H1 (cell line): ENCODE data around the gene SLC4A9. TPM values are rescaled to one million over a fixed set of nuclear protein-coding genes. Genes with fewer than 3 reads are reported as not detected.

Source experiments
- CTCF ChIA-PET: fragments of 300-600 bp; sonication (Branson Sonifier 250); formaldehyde crosslinking; loops from one replicate; lab custom pipeline; 2021; ENCODE audit not compliant: partially characterized antibody; lab: Charles Lee
- POLR2A ChIA-PET: fragments of 300-600 bp; sonication (Branson Sonifier 250); formaldehyde crosslinking; loops from one replicate; lab custom pipeline; 2021; ENCODE audit warnings: inconsistent platforms; ENCODE audit not compliant: partially characterized antibody; lab: Charles Lee
- DNase-seq, 2 experiments: peaks; one replicate each; pipeline versions ENCODE4 v3.0.0 to v3.0.0-alpha.2; 2010 to 2022; ENCODE audit warnings: low spot score in 2 of 2, low read depth in 1 of 2, mixed read lengths in 1 of 2
- FAIRE-seq: peaks from 2 replicates; lab custom pipeline; 2011; peaks lifted over from hg19 to GRCh38; lab: Jason Lieb, UNC
- H2AFZ ChIP-seq: 2 replicates; pipeline ENCODE4 v1.8.1; 2012; ENCODE audit warnings: low read length, inconsistent platforms
- H2AK5ac ChIP-seq: 2 replicates; pipeline ENCODE4 v1.6.1; 2013; ENCODE audit warnings: low read depth, low read length
- H2BK120ac ChIP-seq: replicated peaks from 2 replicates; pipeline ENCODE3; 2013; ENCODE audit warnings: low read depth, low read length, inconsistent platforms
- H2BK12ac ChIP-seq: 2 replicates; pipeline ENCODE4 v1.6.1; 2013; ENCODE audit warnings: low read depth, low read length
- H2BK15ac ChIP-seq: 2 replicates; pipeline ENCODE4 v1.6.1; 2013; ENCODE audit warnings: low read length
- H2BK20ac ChIP-seq: 2 replicates; pipeline ENCODE4 v1.6.1; 2013; ENCODE audit warnings: low read length
- H2BK5ac ChIP-seq: 2 replicates; pipeline ENCODE4 v1.6.1; 2013; ENCODE audit warnings: low read depth, low read length
- H3K14ac ChIP-seq: 2 replicates; pipeline ENCODE4 v1.6.1; 2013; ENCODE audit warnings: inconsistent platforms; ENCODE audit not compliant: insufficient read length
- H3K18ac ChIP-seq: 2 replicates; pipeline ENCODE4 v1.6.1; 2013; ENCODE audit warnings: low read length; ENCODE audit errors: extremely low read depth
- H3K23ac ChIP-seq: 2 replicates; pipeline ENCODE4 v1.6.1; 2013; ENCODE audit warnings: inconsistent platforms; ENCODE audit not compliant: insufficient read length
- H3K23me2 ChIP-seq: 2 replicates; pipeline ENCODE4 v1.6.1; 2013; ENCODE audit warnings: low read depth, low read length
- H3K27ac ChIP-seq: 2 replicates; pipeline ENCODE4 v1.6.1; 2011; ENCODE audit warnings: low read depth, low read length, inconsistent platforms
- H3K27me3 ChIP-seq, 4 experiments: replicated peaks in 1 of 4; 1 replicate in 1 of 4; 2 replicates in 3 of 4; pipeline versions ENCODE4 v1.6.1 to v1.8.1; 2011 to 2013; ENCODE audit warnings: low read length in 3 of 4, mild to moderate bottlenecking in 3 of 4, inconsistent platforms in 2 of 4, mixed read lengths in 2 of 4, moderate library complexity in 1 of 4; ENCODE audit not compliant: control insufficient read depth in 3 of 4, insufficient read depth in 3 of 4; ENCODE audit errors: extremely low read depth in 1 of 4
- H3K36me3 ChIP-seq, 4 experiments: 2 replicates each; pipeline versions ENCODE4 v1.6.1 to v1.8.1; 2011 to 2013; ENCODE audit warnings: mild to moderate bottlenecking in 4 of 4, low read length in 3 of 4, moderate library complexity in 2 of 4, control low read depth in 1 of 4, inconsistent platforms in 1 of 4; ENCODE audit not compliant: insufficient read depth in 4 of 4, control insufficient read depth in 2 of 4
- H3K4ac ChIP-seq: replicated peaks from 2 replicates; pipeline ENCODE3; 2013; ENCODE audit warnings: low read length, low read depth, mixed read lengths, inconsistent platforms; ENCODE audit not compliant: insufficient read length
- H3K4me1 ChIP-seq, 4 experiments: replicated peaks in 1 of 4; 1 replicate in 1 of 4; 2 replicates in 3 of 4; pipeline versions ENCODE4 v1.6.1 to v1.8.1; 2011 to 2013; ENCODE audit warnings: low read length in 3 of 4, inconsistent platforms in 2 of 4, mixed read lengths in 1 of 4; ENCODE audit not compliant: insufficient read depth in 4 of 4, control insufficient read depth in 3 of 4
- H3K4me2 ChIP-seq, 2 experiments: 2 replicates each; pipeline versions ENCODE4 v1.6.1 to v1.8.1; 2011 to 2013; ENCODE audit warnings: low read depth in 2 of 2, low read length in 2 of 2, control low read depth in 1 of 2, inconsistent platforms in 1 of 2, mild to moderate bottlenecking in 1 of 2; ENCODE audit not compliant: insufficient read depth in 1 of 2
- H3K4me3 ChIP-seq, 4 experiments: fragments of 200-600, 300-600 bp in 1 of 4; sonication (generic), shearing (Covaris generic), sonication (Bioruptor Twin) in 1 of 4; 2 replicates each; pipeline versions ENCODE4 v1.5.1 to v1.8.1; 2011 to 2016; ENCODE audit warnings: low read length in 4 of 4, low read depth in 3 of 4, control low read depth in 2 of 4, inconsistent platforms in 2 of 4, mild to moderate bottlenecking in 2 of 4, mixed read lengths in 1 of 4, moderate library complexity in 1 of 4; ENCODE audit not compliant: insufficient read depth in 2 of 4; ENCODE audit errors: extremely low read depth in 1 of 4
- H3K56ac ChIP-seq: replicated peaks from 2 replicates; pipeline ENCODE3; 2013; ENCODE audit warnings: low read depth, mild to moderate bottlenecking, mixed read lengths, low read length, inconsistent platforms; ENCODE audit not compliant: insufficient read length
- H3K79me1 ChIP-seq: 2 replicates; pipeline ENCODE4 v1.6.1; 2013; ENCODE audit warnings: low read depth, low read length, control low read depth
- H3K79me2 ChIP-seq, 2 experiments: 2 replicates each; pipeline versions ENCODE4 v1.6.1 to v1.8.1; 2012 to 2013; ENCODE audit warnings: low read length in 2 of 2, mild to moderate bottlenecking in 2 of 2, inconsistent platforms in 1 of 2; ENCODE audit not compliant: insufficient read depth in 2 of 2, control insufficient read depth in 1 of 2
- H3K9ac ChIP-seq, 4 experiments: replicated peaks in 1 of 4; 1 replicate in 1 of 4; 2 replicates in 3 of 4; pipeline versions ENCODE4 v1.6.1 to v1.8.1; 2011 to 2013; ENCODE audit warnings: low read depth in 3 of 4, low read length in 3 of 4, control low read depth in 2 of 4, mild to moderate bottlenecking in 2 of 4, moderate library complexity in 2 of 4, inconsistent platforms in 1 of 4; ENCODE audit errors: extremely low read depth in 1 of 4
- H3K9me3 ChIP-seq, 2 experiments: 2 replicates each; pipeline versions ENCODE4 v1.6.1 to v1.8.1; 2012 to 2013; ENCODE audit warnings: mild to moderate bottlenecking in 2 of 2, moderate library complexity in 2 of 2, control low read depth in 1 of 2, inconsistent platforms in 1 of 2, low read depth in 1 of 2, low read length in 1 of 2, mixed read lengths in 1 of 2; ENCODE audit not compliant: insufficient read depth in 2 of 2
- H4K20me1 ChIP-seq, 2 experiments: replicated peaks in 1 of 2; 2 replicates each; pipeline versions ENCODE3 to v1.8.1; 2011 to 2013; ENCODE audit warnings: inconsistent platforms in 2 of 2, low read length in 2 of 2, mild to moderate bottlenecking in 1 of 2; ENCODE audit not compliant: insufficient read depth in 2 of 2, control insufficient read depth in 1 of 2
- H4K5ac ChIP-seq: 2 replicates; pipeline ENCODE4 v1.6.1; 2013; ENCODE audit warnings: low read length, low read depth, mixed read lengths, inconsistent platforms; ENCODE audit not compliant: insufficient read length
- H4K8ac ChIP-seq: 2 replicates; pipeline ENCODE4 v1.8.0; 2013; ENCODE audit warnings: mild to moderate bottlenecking, moderate library complexity, low read length, inconsistent platforms; ENCODE audit not compliant: insufficient read depth; ENCODE audit errors: extremely low read depth
- H4K91ac ChIP-seq: replicated peaks from 2 replicates; pipeline ENCODE3; 2013; ENCODE audit warnings: low read length, mixed read lengths, inconsistent platforms; ENCODE audit not compliant: insufficient read length
- CEBPB ChIP-seq: IDR thresholded peaks from 2 replicates; pipeline ENCODE4 v1.6.1; 2012; ENCODE audit warnings: low read depth, low read length
- EZH2 ChIP-seq: fragments of 200-600 bp; sonication (generic); IDR thresholded peaks from 2 replicates; pipeline ENCODE4 v1.7.1; 2012; ENCODE audit warnings: low read depth, mild to moderate bottlenecking, moderate library complexity, low read length, inconsistent platforms; ENCODE audit not compliant: severe bottlenecking
- JUN ChIP-seq: IDR thresholded peaks from 2 replicates; pipeline ENCODE4 v1.6.1; 2011; ENCODE audit warnings: low read depth, mild to moderate bottlenecking, improper control_type of control experiment, low read length
- KDM5A ChIP-seq: fragments of 200-600 bp; IDR thresholded peaks from 2 replicates; pipeline ENCODE4 v1.7.1; 2012; ENCODE audit warnings: mild to moderate bottlenecking, low read length, inconsistent platforms, mixed read lengths
- POLR2A ChIP-seq, 2 experiments: IDR thresholded peaks; 1 replicate in 1 of 2; 2 replicates in 1 of 2; pipeline ENCODE4 v1.6.1; 2011; ENCODE audit warnings: low read depth in 2 of 2, low read length in 2 of 2, mild to moderate bottlenecking in 2 of 2; ENCODE audit errors: control extremely low read depth in 1 of 2
- POLR2AphosphoS5 ChIP-seq: IDR thresholded peaks from 2 replicates; pipeline ENCODE4 v1.6.1; 2011; ENCODE audit warnings: low read depth, low read length
- RNF2 ChIP-seq: fragments of 200-900, 300-1000 bp; sonication (generic); IDR thresholded peaks from 2 replicates; pipeline ENCODE4 v1.7.1; 2016; ENCODE audit warnings: borderline replicate concordance, low read depth, mild to moderate bottlenecking, antibody characterized with exemption, low read length; ENCODE audit not compliant: poor library complexity, severe bottlenecking; ENCODE audit errors: missing control alignments
- TAF1 ChIP-seq: IDR thresholded peaks from 2 replicates; pipeline ENCODE4 v1.6.1; 2011; ENCODE audit warnings: mild to moderate bottlenecking, low read depth, low read length
- TBP ChIP-seq: IDR thresholded peaks from 2 replicates; pipeline ENCODE4 v1.6.1; 2011; ENCODE audit warnings: low read depth, low read length, improper control_type of control experiment
- WGBS, 2 experiments: shearing (Covaris generic) in 1 of 2; methylation state at CpG; one replicate each; pipeline versions ENCODE4 v1.1.6 to v1.1.7; 2013 to 2015; ENCODE audit warnings: low lambda C conversion rate in 2 of 2, mixed read lengths in 2 of 2, inconsistent platforms in 1 of 2, low coverage in 1 of 2, missing lambda C conversion rate in 1 of 2; ENCODE audit not compliant: insufficient replicate concordance in 2 of 2, insufficient coverage in 1 of 2, insufficient read length in 1 of 2; ENCODE audit errors: extremely low coverage in 1 of 2, missing lambda C conversion rate in 1 of 2; 5-methylcytosine and 5-hydroxymethylcytosine counted together
- polyA plus RNA-seq, 7 experiments: library from polyadenylated mRNA; depleted of rRNA in 3 of 7; stranded (reverse) in 5 of 7; unstranded in 2 of 7; fragments of >200 nt in 5 of 7; fragments of 200-250 nt in 2 of 7; gene quantifications; 1 replicate in 5 of 7; 2 replicates in 1 of 7; 4 replicates in 1 of 7; pipeline versions ENCODE4 v1.2.1 to v1.2.3, GENCODE V29; 2011 to 2013; ENCODE audit warnings: missing spikeins in 2 of 7, mixed read lengths in 2 of 7
- total RNA-seq: library from RNA; stranded (reverse); fragmentation: NEBNext Ultra II Directional; extraction: Animal tissue kit (Norgen Biotek cat#: 25700); gene quantifications from 2 replicates; pipeline ENCODE4 v1.2.1, GENCODE V29; 2021

The SLC4A9 gene
- total and polyA plus RNA-seq, 2 of the 8 experiments (the other 6 are each of a cell fraction or from before 2014, with no cell fraction given): 0.15 to 0.28 TPM

- H3K4ac ChIP-seq: no peak overlapping the region
- H3K4me3 ChIP-seq: no peak overlapping the region
- WGBS, 2 experiments: 86% methylated on average over 2 of the region's 3 CpGs; no CpG with 5 or more reads in 1 of the 2 experiments
- H3K36me3 ChIP-seq: no peaks in the 10 kb centered on the region
- no peak overlapping the region for H3K9ac ChIP-seq
- no peaks in the 10 kb centered on the region for H3K9me3 ChIP-seq
- H2BK20ac ChIP-seq: no peak overlapping the region
- no peak overlapping the region for H4K8ac ChIP-seq
- H3K18ac ChIP-seq: no peak overlapping the region; the same call in 1 of the 2 replicates
- H3K27ac ChIP-seq: no peak overlapping the region
- no peaks in the 10 kb centered on the region for H3K79me2 ChIP-seq
- H2BK15ac ChIP-seq: no peak overlapping the region
- H2BK12ac ChIP-seq: 0 out of 2 replicates have a peak overlapping the region, but pooled peaks have one; percentile 17
- H2AK5ac ChIP-seq: no peak overlapping the region
- no peak for DNase-seq
- H4K20me1 ChIP-seq: no peaks in the 10 kb centered on the region
- no peak overlapping the region for H2BK5ac ChIP-seq
- H2BK120ac ChIP-seq: no peak overlapping the region
- H3K56ac ChIP-seq: no peak overlapping the region
- no peak overlapping the region for H3K4me2 ChIP-seq
- peaks cover 0 to 5% (median 0%) of the 10 kb centered on the region in 4 experiments; a peak in 3 of 7 replicates for H3K4me1 ChIP-seq
- H4K91ac ChIP-seq: no peak overlapping the region
- H3K27me3 ChIP-seq: no peaks in the 10 kb centered on the region
- TF ChIP-seq JUN: no peak
- TF ChIP-seq TBP: no peak
- no peak for TF ChIP-seq CEBPB
- TF ChIP-seq POLR2AphosphoS5: no peak
- no peak for TF ChIP-seq RNF2
- no peak for TF ChIP-seq POLR2A (IDR thresholded peaks at IDR 0.05; ENCODE audit: control extremely low read depth in 1 of 2, low read depth in 2 of 2, low read length in 2 of 2)
- TF ChIP-seq EZH2: no peak
- TF ChIP-seq TAF1: no peak
- no peak for TF ChIP-seq KDM5A
- TF ChIP-seq, all 59 proteins: peak for 0
- Histone ChIP-seq H3K23me2 (no peaks in the 10 kb centered on the region), H3K23ac (no peak overlapping the region), H3K14ac (no peak overlapping the region), H3K79me1 (no peaks in the 10 kb centered on the region), H2AFZ (no peak overlapping the region), H4K5ac (no peak overlapping the region)
- ChIA-PET CTCF (interaction anchor here (0.8 to 14.2 kb wide), 5 partner anchors 14 to 83 kb away, joined by 3 to 102 read pairs (median 5); partner anchors contain the start of gene HBEGF), POLR2A (interaction anchor here (1.3 to 3.2 kb wide), 3 partner anchors 11 to 23 kb away, joined by 3 to 13 read pairs (median 4); partner anchors contain the start of genes HBEGF and PFDN1)
- no peak for FAIRE-seq
Measured at GRCh38 chr5:140325486-140325885, 34.5 kb upstream of the SLC4A9 start.
